Tibial nerve (tissue), 3 donors: ENCODE measurements around the gene STARD10.

Experiments
- CTCF ChIP-seq, 5 experiments: fragments of 200-600 bp in 3 of 5; fragments of 450-650 bp in 2 of 5; sonication (generic) in 3 of 5; IDR thresholded peaks; one replicate each; pipeline ENCODE4 v1.5.1; 2016 to 2019; ENCODE audit warnings: antibody characterized with exemption in 5 of 5, mild to moderate bottlenecking in 3 of 5, moderate library complexity in 2 of 5
- POLR2A ChIP-seq, 2 donors: fragments of 450-650 bp; IDR thresholded peaks; one replicate each; pipeline ENCODE4 v1.6.1; 2017; ENCODE audit warnings: antibody characterized with exemption in 2 of 2, mild to moderate bottlenecking in 2 of 2, moderate library complexity in 2 of 2

GRCh38 chr11:72788241-72788640, 5.6 kb downstream of the STARD10 start:
- TF ChIP-seq POLR2A (IDR thresholded peaks at IDR 0.05) (no peak), CTCF (IDR thresholded peaks at IDR 0.05) (no peak)
